NOMO-1 treated with DMSO at 0.1 percent for 48 hours (cell line): ENCODE data around the gene FARP1.

Experiments used
- DNase-seq: peaks from one replicate; lab custom pipeline; 2025; ENCODE audit not compliant: unreplicated experiment; lab: John Stamatoyannopoulos, UW

Gene FARP1

DNA sequence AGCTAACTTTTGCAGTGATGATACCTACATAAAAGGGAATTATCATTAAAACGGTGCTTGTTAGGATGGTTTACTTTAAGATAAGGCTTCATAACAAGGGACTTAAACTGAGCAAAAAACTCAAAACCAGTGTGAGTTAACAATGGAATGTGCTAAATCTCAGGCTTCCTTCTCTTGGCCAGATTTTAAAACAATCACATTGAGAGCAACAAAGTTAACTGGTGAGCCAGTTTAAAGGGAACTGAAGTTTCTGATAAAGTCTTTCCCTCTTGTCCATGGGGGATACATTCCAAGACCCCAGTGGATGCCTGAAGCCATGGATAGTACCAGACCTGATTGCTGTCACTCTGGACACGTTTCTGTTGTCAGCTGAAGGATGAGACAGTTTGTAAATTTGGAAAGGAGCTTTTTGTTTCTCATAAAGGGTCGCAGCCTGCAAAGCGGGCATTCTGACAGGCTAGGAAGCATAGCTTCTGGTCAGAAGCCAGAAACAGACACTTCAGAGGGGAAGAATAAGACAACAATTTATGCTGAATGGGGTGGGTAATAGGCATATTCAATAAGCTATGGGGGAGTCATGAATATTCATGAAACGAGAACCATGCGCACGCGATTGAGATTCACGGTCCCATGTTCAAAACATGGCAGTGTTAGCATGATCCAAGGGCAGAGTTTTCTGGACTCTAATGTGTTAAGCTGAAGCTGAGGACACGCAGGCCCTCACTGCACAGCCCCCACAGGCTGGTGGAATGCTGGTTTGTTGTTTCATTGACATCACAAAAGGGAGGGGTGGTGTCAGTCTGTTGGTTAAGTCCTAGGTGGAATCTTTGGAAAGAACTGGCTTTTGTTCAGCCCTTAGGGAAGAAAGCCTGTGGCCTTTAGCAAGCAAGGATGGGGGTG lies 184.7 kb downstream of the FARP1 start:
- no peak for DNase-seq

DNA sequence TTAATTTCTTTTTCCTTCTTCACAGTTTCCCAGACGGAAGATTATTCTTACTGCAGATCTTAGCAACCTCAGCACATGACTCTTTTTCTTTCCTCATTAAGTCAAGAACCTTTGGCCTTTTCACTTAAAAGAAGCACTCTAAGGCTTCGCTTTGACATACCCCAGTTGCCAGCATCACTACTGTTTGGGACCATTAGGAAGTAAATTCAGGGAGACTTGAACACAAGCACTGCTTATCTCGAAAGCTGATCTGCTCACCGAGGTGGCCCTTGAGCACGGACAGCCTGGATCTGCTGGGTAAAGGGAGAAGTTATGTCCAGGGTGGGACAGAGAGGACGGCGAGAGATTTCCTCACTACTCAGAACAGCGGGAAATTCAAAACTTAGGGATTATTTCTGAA lies 185.6 kb downstream of the FARP1 start:
- no peak for DNase-seq

DNA sequence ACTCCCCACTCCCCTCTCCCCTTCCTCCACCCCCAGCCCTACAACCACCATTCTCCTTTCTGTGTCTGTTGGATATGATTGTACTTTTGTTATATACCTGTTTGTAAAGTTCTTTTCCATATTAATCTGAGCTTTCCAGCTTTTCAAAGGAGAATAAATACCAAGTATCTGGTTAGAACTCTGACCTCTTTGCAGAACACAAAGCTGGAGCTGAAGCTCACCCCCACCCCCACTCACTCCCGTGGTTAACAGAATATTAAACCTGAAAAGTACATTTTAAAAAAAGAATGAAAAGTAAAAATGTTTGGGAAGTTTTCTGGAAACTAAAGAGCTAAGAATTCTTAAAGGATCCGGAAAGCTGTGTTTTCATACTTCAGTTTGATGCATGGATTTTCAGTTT lies 189.3 kb downstream of the FARP1 start:
- no peak for DNase-seq

DNA sequence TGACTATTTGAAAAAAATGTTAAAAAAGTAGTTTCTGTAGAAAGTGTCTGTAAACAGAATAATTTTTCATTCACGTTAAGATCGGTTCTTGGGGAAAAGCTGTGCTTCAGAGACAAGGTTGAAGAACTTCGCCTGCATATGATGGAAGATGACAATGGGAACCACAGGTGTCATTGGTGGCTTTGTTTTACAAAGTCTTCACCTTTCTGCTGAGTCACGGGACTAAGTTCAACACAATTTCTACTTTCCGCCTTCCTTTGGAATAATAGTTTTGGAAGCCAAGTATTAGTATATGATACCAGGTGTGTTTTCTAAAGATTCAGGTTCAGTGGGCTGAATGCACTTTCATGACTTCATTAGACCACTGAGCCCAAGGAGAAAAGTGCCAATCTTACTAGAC lies 189.8 kb downstream of the FARP1 start:
- DNase-seq: no peak

DNA sequence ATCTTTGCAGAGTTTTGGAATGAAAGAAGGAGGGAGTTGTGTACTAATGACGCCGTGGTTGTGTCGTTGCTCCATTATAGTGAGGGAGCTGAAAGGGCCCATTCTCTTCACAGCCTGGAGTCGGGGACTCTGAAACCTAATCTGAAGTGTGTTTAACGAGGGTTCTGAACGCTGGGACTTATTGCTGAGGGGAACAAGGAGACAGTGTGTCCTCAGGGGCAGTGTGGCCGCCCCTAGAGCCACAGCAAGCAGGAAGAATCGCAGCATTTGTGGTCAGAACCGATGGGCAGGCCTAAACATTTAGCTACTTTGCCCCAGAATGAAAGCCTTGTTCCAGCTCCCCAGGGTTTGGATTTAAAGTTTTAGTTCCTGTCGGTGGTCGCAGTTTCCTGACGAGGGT lies 190.6 kb downstream of the FARP1 start:
- DNase-seq: no peak

DNA sequence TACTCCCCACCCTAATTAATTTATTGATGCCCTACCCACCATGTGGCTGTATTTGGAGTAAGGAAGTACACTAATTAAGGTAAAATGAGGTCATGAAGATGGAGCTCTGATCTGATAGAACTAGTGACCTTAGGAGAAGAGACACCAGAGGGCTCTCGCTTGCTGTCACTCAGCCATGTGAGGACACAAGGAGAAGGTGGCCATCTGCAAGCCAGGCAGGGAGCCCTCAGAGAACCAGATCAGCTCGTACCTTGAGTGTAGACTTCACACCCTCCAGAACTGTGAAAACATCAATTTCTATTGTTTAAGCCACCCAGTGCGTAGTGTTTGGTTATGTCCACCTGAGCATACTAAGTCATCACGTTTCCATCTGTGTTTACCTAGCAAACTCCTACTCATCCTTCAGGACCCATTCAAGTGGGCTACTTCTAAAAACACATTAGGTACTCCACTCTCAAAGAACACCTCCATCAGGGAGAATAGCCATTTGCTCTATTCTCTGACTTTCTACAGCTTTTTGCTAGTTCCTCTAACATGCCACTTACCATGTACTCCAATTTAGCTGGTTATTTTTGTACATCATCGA lies 191.8 kb downstream of the FARP1 start:
- no peak for DNase-seq

DNA sequence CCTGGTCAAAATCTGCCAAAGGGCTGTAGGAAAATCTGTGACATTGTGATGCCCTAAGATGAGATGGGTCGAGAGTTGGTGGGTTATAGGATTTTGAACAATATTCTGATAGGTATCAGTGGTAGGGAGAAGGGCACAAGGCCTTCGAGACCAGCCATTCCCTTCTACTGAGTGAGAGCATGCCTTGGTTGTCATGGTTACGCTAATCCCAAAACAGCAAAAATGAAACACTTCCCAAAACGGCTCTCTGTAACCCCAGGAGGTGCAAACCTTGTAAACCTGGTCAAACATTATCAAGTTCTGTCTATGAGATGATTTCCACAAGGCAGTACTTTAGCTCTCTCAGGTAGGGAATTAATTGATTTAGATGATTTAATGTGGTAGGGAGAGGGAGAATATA lies 192.8 kb downstream of the FARP1 start:
- no peak for DNase-seq

DNA sequence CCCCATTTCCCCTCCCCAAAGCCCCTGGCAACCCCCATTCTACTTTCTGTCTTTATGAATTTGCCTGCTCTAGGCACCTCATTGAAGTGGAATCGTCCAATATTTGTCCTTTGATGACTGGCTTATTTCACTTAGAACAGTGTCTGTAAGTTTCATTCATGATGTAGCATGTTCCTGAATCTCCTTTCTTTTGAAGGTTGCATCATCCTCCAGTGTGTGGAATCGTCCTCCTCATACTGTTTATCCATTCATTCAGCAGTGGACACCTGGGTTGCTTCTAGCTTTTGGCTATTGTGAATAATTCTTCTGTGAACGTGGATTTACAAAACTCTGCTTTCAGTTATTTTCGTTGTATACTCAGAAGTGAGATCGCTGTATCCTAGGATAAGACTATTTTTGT lies 195.4 kb downstream of the FARP1 start:
- no peak for DNase-seq

DNA sequence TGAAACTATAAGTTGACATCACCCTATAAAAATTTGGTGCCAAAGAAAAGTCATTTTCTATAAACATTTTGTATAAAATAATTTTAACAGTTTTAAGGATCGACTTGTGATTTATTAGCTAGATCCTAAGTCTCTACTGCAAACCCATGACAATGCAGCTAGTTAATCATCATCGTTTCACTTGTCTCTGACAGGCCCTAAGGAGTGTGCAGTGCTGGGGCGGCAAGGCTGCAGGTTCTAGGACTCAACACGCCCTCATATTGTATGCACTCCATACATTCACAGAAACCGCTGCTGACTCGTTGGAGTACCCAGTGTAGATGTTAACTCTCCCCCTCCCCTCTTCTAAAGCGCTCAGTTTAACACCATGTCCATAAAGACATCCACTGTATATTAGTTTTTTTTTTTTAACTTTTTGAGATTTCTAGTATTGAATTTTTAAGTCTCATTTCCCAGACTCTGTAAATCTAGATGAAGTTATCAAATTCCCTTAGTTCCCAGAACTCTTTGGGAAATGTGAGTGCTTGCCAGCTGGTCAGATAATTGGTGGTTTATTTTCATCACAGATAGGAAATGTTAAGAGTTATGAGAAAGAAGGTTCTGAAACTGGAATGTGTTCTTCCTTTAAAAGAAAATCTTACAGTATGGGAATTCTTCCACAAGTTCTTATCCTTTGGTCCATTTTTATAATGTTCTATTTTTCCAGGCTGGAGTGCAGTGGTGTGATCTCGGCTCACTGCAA lies 197.0 kb downstream of the FARP1 start:
- DNase-seq: no peak

DNA sequence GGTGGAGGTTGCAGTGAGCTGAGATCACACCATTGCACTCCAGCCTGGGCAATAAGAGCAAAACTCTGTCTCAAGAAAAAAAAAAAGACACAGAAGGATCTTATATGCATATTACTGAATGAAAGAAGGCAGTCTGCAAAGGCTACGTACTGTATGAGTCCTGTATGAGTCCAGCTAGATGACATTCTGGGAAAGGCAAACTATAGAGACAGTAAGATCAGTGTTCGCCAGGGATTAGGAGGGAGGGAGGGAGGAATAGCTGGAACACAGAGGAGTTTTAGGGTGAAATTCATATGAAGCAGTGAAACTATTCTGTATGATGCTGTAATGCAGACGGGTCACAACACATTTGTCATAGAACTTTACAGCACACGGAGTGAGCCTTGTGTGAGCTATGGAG lies 200.1 kb downstream of the FARP1 start:
- DNase-seq: no peak

DNA sequence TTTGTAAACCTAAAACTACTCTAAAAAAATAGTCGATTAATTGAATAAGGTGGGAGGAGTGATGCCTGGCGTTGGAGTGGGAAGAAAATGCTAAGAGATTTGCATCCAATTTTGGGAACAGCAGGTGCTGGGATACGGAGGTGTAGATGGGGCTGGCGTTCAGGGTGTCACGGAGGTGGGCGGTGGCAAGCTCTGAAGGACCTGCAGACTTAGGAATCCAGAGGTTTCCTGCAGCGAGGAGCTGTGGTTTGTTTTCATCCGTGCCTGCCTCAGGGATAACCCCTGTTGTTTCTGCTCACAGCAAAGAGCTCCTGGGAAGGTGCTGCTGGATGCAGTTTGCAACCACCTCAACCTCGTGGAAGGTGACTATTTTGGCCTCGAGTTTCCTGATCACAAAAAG lies 200.6 kb downstream of the FARP1 start:
- DNase-seq: no peak

DNA sequence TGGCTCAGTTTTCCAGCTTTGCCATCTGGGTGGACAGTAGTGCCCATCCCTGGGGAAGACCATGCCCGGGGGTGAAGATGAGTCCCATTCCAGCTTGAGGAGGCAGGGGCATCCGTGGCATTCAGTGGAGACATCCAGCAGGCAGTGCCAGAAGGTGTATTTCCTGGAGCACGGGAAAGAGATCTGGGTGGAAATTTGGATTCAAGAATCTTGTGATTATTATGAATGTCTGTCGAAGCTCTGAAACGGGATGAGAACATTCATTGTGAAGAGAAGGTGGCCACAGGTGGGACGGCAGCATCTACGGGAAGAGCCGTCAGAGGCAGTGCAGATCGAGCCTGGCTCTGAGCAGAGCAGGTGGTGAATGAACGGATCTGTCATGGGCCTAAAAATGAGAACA lies 201.5 kb downstream of the FARP1 start:
- no peak for DNase-seq

DNA sequence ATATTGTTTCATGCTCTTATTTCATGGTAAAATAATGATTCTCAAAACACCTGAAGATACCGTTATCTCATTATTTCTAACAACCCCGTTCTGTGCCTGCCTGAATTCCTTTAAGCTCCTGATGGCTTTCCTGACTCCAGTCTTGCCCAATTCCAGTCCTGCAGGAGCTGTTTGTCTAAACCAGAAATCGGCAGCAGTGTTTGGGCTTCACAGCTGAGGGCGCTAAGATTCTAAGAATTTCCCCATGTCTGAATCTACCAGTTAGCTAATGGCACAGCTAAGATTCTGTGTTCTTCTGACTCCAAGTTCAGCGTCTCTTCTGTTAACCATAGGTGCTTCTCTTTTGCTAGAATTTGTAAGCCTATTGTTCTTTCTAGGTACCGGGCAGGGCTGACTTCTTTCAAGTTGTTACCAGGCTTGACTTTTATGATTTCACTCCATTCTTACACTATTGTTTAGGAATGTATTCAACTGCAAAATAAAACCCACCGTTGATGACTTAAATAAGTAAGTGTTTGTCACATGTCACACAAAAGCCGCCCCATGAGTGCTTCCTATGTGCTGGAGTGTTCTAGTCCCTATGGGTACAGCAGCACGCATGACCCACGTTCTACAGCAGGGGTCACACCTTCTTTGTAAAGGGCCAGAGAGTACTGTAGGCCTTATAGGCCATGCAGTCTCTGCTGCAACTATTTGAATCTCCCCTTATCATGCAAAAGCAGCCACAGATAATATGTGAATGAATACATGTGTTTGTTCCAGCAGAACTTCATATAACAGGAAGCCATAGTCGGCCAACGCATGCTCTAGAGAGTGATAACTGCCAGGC lies 202.4 kb downstream of the FARP1 start:
- DNase-seq: no peak

DNA sequence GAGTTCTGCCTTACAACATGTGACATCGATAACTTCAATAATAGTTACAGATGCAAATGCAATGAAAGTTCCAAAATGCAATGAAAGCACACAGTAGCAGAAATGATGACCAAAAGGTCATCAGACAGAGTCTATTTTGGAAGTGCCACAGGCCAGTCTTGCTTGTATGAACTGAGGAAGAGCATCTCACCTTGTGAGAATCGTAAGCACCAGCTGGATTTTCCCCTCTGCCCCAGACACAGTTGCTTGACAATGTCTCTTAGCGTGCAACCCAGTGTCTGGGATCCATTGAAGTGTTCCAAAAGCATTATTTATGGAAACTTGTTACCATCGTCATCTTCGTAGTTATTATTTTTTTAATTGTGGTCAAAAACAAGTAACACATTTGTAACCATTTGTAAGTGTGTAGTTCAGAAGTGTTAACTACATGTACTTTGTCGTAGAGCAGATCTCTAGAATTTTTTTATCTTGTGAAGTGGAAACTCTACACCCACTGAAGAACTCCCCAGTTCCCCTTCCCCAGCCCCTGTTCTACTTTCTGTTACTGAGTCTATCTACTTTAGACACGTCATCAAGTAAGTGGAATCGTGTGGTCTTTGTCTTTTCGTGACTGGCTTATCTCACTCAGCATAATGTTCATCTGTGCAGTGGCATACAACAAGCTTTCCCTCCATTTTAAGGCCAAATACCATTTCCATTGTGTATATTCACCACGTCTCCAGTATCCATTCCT lies 204.2 kb downstream of the FARP1 start:
- no peak for DNase-seq

DNA sequence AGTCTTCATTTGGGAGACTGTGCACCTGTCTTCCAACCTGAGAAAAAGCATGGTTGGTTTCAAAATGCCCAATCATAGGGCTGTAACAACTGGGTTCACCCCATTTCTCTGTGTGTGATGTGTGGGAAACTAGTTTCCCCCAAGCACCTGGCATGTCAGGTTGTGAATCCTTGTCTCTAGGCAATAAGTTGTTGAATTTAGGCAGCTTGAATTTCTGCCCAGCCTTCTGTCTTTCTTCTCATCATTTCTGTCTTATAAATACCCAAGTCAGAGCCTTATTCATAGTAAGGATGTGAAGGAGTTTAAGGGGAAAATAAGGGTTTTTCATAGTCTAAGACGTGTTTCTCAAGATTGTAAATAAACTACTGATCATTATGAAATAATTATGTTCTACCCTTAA lies 204.9 kb downstream of the FARP1 start:
- DNase-seq: no peak

DNA sequence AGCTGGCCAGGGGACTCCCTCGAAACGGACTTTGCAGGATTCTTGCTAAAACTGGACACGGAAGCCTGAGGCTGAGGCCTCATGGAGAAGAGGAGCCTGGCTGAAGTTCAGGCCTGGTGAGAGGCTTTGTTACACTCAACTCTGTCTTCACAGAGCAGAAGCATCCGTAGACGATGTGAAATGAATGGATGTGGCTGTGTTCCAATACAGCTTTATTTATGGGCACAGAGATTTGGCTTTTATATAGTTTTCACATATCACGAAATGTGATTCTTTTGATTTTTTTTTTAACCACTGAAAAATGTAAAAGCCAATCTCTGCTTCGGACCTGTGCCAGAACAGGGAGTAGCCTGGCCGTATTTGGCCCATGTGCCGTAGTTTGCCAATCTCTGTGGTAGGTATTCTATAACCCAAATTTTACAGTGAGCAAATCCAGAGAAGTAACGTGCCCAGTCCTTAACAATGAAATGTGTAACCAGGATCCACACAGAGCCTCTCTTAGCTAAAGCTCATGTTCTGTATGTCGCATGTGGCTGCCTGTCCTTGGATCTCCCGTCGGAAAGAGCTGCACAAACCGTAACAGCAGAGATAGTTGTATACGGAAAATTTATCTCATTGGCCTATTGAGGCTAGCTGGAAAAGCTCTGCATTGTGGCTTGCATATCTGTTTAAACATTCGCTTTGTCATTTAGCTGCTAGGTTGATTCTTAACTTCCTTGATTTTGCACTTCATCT lies 205.7 kb downstream of the FARP1 start:
- DNase-seq: no peak

DNA sequence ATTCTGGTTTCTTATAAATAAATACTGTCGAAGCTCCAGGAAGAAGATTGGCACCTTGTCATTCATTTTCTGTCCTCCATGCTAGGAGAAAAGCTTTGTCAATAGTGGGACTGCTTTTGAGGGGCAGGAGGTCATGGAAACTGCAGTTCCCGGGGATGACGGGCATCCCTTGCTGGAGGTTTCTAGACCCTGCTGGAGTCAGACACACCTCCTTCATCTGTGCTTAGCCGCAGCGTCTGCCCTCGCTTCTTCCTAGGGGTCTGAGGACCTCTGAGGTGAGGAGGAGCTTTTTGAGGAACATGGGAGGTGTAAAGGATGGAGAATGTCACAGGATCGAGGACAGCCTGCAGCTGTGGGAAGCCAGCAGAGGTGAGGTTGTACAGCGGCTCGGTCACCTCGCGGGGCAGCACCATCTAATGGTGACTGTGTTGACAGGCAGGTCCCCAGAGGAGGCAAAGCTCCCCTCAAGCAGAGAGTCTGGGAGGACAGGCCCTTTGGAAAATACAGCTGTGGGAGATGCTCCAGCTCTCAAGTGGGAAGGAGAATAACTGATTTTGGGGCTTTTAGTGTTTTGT lies 206.9 kb downstream of the FARP1 start:
- no peak for DNase-seq

DNA sequence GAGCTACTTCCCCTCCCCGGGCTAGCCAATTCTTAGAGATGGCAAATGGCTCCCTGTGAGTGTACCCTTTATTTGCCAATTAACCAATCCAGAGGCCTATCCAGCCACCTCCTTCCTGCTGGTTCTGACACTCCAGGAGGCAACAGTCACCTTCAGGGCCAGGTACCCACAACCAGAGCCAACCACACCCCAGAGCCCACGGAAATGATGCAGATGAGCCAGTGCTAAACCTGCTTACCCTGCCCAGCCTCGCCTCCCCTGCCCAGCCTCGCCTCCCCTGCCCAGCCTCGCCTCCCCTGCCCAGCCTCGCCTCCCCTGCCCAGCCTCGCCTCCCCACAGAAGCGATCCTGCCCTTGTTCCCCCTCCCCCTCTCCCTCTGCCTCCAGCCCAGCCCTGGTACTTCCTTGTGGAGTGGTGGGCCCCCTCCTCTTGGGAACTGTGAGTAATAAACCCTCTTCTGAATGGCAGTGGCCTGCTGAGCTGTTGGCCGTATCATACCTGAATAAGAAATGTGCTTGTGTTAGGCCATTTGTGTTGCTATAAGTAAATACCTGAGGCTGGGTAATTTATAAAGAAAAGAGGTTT lies 207.9 kb downstream of the FARP1 start:
- DNase-seq: no peak

DNA sequence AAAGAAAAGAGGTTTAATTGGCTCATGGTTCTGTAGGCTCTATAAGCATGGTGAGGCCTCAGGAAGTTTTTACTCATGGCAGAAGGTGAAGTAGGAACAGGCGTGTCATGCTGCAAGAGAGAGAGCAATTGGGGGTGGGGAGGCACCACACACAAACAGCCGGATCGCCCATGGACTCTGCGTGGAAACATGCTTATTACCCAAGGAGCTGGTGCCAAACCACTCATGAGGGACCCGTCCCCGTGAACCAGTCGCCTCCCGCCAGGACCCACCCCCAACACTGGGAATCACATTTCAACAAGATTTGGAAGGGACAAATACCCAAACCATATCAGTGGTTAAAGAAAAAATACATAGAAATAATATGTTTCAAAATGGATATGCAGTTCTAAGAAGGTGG lies 208.7 kb downstream of the FARP1 start:
- DNase-seq: no peak
